H1 (cell line): ENCODE results near the gene BABAM2. TPM values are rescaled to one million over a fixed set of nuclear protein-coding genes. Genes with fewer than 3 reads are reported as not detected.

Source experiments
- BRCA1 ChIP-seq: IDR thresholded peaks from 2 replicates; pipeline ENCODE4 v1.6.1; 2012; ENCODE audit warnings: low read depth, low read length, improper control_type of control experiment
- KDM1A ChIP-seq: fragments of 200-600, 300-600 bp; sonication (generic); IDR thresholded peaks from 2 replicates; pipeline ENCODE4 v1.7.1; 2016; ENCODE audit warnings: mild to moderate bottlenecking, low read length, borderline replicate concordance
- SP4 ChIP-seq: IDR thresholded peaks from 2 replicates; pipeline ENCODE4 v1.6.1; 2012; ENCODE audit warnings: low read length, inconsistent platforms
- TAF1 ChIP-seq: IDR thresholded peaks from 2 replicates; pipeline ENCODE4 v1.6.1; 2011; ENCODE audit warnings: mild to moderate bottlenecking, low read depth, low read length
- polyA plus RNA-seq, 7 experiments: library from polyadenylated mRNA; depleted of rRNA in 3 of 7; stranded (reverse) in 5 of 7; unstranded in 2 of 7; fragments of >200 nt in 5 of 7; fragments of 200-250 nt in 2 of 7; gene quantifications; 1 replicate in 5 of 7; 2 replicates in 1 of 7; 4 replicates in 1 of 7; pipeline versions ENCODE4 v1.2.1 to v1.2.3, GENCODE V29; 2011 to 2013; ENCODE audit warnings: missing spikeins in 2 of 7, mixed read lengths in 2 of 7
- total RNA-seq: library from RNA; stranded (reverse); fragmentation: NEBNext Ultra II Directional; extraction: Animal tissue kit (Norgen Biotek cat#: 25700); gene quantifications from 2 replicates; pipeline ENCODE4 v1.2.1, GENCODE V29; 2021
- TF ChIP-seq, protein P1 (sequence below): fragments of 300-600 bp; sonication (generic); IDR thresholded peaks from 2 replicates; pipeline ENCODE4 v1.7.1; 2012; ENCODE audit warnings: low read length, moderate library complexity, mild to moderate bottlenecking, inconsistent platforms; ENCODE audit not compliant: insufficient replicate concordance
- TF ChIP-seq, protein P2 (sequence below), 3 experiments: IDR thresholded peaks; 1 replicate in 2 of 3; 2 replicates in 1 of 3; pipeline versions ENCODE4 v1.5.1 to v1.6.1; 2011; ENCODE audit warnings: low read length in 3 of 3, mild to moderate bottlenecking in 3 of 3, inconsistent platforms in 2 of 3, low read depth in 1 of 3, moderate library complexity in 1 of 3; ENCODE audit not compliant: insufficient read depth in 1 of 3; ENCODE audit errors: control extremely low read depth in 1 of 3

BABAM2 gene
- total and polyA plus RNA-seq, 2 of the 8 experiments (the other 6 are each of a cell fraction or from before 2014, with no cell fraction given) = 15.8 to 20.9 TPM

DNA sequence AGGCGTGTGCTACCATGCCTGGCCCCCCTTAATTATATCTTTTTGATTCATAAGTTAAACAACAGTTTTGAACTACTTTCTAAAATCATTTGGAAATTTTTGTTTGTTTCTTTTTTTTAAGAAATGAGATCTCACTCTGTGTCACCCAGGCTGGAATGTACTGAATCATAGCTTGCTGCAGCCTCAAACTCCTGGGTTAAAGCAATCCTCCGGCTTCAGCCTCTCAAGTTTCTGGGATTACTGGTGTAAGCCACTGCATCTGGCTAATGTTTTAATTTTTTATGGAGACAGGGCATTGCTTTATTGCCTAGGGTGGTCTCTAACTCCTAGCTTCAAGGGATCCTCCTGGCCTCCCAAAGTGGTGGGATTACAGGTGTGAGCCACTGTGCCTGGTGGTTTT is 71.5 kb downstream of the BABAM2 start (continued):
- TF ChIP-seq, protein P1, sequence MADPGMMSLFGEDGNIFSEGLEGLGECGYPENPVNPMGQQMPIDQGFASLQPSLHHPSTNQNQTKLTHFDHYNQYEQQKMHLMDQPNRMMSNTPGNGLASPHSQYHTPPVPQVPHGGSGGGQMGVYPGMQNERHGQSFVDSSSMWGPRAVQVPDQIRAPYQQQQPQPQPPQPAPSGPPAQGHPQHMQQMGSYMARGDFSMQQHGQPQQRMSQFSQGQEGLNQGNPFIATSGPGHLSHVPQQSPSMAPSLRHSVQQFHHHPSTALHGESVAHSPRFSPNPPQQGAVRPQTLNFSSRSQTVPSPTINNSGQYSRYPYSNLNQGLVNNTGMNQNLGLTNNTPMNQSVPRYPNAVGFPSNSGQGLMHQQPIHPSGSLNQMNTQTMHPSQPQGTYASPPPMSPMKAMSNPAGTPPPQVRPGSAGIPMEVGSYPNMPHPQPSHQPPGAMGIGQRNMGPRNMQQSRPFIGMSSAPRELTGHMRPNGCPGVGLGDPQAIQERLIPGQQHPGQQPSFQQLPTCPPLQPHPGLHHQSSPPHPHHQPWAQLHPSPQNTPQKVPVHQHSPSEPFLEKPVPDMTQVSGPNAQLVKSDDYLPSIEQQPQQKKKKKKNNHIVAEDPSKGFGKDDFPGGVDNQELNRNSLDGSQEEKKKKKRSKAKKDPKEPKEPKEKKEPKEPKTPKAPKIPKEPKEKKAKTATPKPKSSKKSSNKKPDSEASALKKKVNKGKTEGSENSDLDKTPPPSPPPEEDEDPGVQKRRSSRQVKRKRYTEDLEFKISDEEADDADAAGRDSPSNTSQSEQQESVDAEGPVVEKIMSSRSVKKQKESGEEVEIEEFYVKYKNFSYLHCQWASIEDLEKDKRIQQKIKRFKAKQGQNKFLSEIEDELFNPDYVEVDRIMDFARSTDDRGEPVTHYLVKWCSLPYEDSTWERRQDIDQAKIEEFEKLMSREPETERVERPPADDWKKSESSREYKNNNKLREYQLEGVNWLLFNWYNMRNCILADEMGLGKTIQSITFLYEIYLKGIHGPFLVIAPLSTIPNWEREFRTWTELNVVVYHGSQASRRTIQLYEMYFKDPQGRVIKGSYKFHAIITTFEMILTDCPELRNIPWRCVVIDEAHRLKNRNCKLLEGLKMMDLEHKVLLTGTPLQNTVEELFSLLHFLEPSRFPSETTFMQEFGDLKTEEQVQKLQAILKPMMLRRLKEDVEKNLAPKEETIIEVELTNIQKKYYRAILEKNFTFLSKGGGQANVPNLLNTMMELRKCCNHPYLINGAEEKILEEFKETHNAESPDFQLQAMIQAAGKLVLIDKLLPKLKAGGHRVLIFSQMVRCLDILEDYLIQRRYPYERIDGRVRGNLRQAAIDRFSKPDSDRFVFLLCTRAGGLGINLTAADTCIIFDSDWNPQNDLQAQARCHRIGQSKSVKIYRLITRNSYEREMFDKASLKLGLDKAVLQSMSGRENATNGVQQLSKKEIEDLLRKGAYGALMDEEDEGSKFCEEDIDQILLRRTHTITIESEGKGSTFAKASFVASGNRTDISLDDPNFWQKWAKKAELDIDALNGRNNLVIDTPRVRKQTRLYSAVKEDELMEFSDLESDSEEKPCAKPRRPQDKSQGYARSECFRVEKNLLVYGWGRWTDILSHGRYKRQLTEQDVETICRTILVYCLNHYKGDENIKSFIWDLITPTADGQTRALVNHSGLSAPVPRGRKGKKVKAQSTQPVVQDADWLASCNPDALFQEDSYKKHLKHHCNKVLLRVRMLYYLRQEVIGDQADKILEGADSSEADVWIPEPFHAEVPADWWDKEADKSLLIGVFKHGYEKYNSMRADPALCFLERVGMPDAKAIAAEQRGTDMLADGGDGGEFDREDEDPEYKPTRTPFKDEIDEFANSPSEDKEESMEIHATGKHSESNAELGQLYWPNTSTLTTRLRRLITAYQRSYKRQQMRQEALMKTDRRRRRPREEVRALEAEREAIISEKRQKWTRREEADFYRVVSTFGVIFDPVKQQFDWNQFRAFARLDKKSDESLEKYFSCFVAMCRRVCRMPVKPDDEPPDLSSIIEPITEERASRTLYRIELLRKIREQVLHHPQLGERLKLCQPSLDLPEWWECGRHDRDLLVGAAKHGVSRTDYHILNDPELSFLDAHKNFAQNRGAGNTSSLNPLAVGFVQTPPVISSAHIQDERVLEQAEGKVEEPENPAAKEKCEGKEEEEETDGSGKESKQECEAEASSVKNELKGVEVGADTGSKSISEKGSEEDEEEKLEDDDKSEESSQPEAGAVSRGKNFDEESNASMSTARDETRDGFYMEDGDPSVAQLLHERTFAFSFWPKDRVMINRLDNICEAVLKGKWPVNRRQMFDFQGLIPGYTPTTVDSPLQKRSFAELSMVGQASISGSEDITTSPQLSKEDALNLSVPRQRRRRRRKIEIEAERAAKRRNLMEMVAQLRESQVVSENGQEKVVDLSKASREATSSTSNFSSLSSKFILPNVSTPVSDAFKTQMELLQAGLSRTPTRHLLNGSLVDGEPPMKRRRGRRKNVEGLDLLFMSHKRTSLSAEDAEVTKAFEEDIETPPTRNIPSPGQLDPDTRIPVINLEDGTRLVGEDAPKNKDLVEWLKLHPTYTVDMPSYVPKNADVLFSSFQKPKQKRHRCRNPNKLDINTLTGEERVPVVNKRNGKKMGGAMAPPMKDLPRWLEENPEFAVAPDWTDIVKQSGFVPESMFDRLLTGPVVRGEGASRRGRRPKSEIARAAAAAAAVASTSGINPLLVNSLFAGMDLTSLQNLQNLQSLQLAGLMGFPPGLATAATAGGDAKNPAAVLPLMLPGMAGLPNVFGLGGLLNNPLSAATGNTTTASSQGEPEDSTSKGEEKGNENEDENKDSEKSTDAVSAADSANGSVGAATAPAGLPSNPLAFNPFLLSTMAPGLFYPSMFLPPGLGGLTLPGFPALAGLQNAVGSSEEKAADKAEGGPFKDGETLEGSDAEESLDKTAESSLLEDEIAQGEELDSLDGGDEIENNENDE = no peak
- no peak for TF ChIP-seq TAF1
- TF ChIP-seq KDM1A = no peak
- no peak for TF ChIP-seq BRCA1
- TF ChIP-seq SP4 = no peak
- TF ChIP-seq, protein P2, sequence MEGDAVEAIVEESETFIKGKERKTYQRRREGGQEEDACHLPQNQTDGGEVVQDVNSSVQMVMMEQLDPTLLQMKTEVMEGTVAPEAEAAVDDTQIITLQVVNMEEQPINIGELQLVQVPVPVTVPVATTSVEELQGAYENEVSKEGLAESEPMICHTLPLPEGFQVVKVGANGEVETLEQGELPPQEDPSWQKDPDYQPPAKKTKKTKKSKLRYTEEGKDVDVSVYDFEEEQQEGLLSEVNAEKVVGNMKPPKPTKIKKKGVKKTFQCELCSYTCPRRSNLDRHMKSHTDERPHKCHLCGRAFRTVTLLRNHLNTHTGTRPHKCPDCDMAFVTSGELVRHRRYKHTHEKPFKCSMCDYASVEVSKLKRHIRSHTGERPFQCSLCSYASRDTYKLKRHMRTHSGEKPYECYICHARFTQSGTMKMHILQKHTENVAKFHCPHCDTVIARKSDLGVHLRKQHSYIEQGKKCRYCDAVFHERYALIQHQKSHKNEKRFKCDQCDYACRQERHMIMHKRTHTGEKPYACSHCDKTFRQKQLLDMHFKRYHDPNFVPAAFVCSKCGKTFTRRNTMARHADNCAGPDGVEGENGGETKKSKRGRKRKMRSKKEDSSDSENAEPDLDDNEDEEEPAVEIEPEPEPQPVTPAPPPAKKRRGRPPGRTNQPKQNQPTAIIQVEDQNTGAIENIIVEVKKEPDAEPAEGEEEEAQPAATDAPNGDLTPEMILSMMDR (IDR thresholded peaks at IDR 0.05; ENCODE audit: control extremely low read depth in 1 of 3, insufficient read depth in 1 of 3, low read depth in 1 of 3, low read length in 3 of 3) = no peak
